Measurements from ENCODE around the gene ATP7A.

The ATP7A gene

DNA sequence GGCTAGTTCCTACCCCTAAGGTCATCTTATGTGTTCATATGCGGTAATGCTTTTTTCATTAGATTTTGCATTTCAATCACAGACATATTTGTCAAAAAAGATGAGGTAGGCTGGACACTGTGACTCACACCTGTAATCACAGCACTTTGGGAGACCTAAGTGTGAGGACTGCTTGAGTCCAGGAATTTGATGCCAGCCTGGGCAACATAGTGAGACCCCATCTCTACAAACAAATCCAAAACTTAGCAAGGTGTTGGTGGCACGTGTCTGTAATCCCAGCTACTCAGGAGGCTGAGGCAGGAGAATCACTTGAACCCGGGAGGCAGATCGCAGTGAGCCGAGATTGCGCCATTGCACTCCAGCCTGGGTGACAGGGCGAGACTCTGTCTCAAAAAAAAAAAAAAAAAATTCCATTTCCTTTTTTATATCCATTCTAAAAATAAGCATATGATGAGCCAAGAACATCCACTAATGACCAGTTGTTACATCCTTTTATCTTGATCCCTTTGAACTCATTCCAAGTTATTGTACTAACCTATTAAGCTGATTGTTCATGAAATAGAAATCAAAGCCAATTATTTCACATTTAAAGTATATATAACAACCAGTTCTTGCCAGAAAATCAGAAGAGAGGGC is 35.5 kb downstream of the ATP7A start:
- DNase-seq = no peak

DNA sequence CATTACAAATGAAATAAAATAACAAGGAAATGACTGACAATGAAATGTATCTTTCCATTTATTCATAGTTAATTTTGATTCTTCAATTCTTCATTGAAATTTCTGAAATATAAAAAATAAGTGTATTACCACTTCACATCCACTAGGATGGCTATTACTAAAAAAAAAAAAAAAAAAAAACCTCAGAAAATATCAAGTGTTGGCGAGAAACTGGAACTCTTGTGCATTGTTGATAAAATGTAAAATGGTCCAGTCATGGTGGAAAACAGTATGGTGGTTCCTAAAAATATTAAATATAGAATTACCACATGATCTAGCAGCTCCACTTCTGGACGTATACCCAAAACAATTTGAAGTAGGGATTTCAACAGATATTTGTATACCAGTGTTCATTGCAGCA is 36.1 kb downstream of the ATP7A start:
- no peak for DNase-seq

- no peak for DNase-seq
Measured at GRCh38 chrX:77949840-77950239, 39.3 kb downstream of the ATP7A start.

DNA sequence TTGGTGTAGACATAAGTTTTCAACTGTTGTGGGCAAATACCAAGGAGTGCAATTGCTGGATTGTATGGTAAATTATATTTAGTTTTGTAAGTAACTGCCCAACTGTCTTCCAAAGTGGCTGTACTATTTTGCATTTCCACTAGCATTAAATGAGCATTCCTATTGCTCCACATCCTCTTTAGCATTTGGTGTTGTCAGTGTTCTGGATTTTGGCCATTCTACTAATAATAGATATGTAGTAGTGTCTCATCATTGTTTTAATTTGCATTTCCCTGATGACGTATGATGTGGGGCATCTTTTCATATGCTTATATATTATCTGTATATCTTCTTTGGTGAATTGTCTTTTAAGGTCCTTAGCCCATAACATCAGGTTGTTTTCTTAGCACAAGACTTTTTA is 41.7 kb downstream of the ATP7A start:
- no peak for DNase-seq

GRCh38 chrX:77953302-77953701 is 42.8 kb downstream of the ATP7A start:
- DNase-seq = no peak

GRCh38 chrX:77953708-77954107 is 43.2 kb downstream of the ATP7A start:
- no peak for DNase-seq

DNA sequence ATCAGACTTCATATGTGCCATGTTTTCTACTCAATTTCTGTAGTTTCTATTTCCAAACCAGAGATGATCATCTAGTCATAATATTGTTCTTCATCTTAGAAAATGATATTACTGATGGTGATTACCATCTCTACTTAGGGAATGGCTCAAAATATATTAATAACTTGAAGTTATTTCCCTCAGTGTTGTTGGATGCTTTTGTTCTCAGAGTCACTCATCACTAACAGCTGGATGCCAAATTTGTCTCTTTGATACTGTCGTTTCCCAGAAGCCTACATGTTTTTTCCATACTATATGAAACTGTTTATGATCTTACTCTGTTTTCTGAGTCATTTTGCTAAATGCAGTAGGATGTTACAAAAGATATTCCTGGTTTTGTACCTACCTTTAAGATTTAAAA is 50.1 kb downstream of the ATP7A start:
- DNase-seq = no peak

DNA sequence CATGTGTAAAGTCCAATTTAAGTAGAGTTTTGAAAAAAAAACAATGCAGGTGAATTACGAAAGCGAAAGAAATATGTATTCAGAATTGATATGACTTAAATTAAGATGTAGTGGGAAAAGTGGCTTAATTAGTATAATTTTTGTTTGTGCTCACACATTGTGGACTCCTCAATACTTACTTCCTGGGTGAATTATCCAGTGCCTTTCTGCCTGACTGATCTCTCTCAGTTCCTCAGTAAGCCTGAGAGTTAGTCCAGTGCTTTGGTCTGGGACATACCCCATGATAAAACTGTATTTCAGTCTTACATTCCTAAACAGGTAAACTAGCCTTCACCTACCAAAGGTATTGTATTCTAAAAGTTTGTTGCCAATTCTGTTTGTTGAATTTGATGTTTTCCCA is 50.6 kb downstream of the ATP7A start:
- no peak for DNase-seq

DNA sequence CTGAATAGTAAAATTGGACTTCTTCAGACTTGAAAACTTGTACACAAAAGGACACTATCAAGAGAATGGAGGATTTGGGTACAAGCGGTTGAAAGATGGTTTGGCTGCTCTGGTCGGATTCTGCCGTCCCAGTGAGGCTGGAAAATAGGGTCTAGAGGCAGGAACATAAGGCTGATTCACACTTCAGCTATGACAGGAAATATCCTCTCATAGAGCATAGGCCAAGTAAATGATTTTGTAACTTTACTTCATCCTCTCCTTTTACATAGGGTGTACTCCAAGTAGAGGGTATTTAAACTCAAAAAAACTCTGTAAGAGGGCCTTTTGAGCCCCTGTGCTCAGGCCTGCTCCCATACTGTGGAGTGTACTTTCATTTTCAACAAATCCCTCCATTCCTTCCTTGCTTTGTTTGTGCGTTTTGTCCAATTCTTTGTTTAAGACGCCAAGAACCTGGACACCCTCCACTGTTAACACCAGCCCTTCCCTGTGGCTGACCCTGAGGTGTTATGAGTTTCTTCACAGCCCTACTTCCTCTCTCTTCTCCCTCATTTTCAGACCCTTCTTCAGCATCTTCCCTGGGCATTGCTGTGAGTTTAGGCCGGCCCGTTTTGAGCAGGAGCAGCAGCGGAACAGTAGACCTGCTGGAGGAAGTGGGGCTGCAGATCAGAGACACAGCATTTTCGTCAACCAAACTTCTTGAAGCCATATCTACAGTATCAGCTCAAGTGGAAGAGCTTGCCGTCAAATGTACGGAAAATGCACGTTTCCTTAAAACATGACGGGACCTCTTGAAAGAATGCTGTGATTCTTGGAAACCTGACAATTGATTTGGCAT is 51.8 kb downstream of the ATP7A start:
- DNase-seq = peak; percentile 29

DNA sequence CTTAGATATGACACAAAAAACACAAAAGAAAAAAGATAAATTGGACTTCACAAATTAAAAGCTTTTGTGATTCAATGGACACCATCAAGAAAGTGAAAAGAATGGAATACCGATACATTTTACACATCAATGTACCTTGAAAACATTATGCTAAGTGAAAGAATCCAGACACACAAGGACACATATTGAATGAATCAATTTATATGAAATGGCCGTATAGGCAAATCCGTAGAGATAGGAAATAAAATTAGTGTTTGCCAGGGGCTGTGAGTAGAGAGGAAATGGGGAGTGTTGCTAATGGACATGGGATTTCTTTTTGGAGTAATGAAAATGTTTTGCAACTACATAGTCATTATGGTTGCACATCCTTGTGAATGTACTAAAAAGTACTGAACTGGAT is 55.9 kb downstream of the ATP7A start:
- DNase-seq = no peak

- no peak for DNase-seq
Measured at GRCh38 chrX:77967631-77968030, 57.1 kb downstream of the ATP7A start.

DNA sequence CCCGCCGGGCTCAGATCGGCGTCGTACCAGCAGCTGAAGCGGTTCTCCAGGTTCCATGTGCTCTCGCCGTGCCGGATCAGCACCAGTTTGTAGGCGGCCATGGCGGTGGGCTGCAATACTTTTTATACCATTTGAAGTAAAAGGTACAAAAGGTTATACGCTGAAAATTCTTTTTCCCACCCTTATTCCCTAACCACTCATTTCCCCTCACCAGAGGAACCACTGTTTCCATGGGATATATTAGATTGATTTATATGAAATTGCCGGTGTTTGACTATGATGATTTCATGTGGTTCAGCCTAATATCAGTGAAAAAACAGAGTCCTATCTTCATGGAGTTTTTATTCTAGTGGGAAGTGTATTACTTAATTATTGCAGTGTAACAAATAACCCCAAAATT is 59.0 kb downstream of the ATP7A start, which contains the start of gene PGAM4:
Gene PGAM4, minus strand, starts transcription at position 101 of the 400 bp plus-strand sequence. Its CDS starts 0 bp downstream, at position 101.
- no peak for DNase-seq

DNA sequence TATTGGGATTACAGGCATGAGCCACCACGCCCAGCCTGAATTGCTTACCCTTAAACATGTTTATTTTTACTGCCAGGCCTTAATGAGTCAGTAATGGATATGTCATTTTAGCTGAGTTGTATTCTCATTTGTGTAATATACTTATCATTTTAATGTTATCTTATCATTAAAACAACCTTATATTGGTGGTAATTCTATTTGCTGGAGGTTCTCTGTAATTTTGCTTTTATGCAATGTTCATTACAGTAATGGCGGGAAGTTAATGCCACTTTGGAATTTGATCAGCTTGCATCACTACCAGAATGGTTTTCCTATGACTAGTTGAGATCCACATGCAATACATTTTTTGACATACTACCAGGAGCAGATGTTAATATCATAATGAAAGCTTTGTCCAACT is 65.3 kb downstream of the ATP7A start:
- DNase-seq = no peak

DNA sequence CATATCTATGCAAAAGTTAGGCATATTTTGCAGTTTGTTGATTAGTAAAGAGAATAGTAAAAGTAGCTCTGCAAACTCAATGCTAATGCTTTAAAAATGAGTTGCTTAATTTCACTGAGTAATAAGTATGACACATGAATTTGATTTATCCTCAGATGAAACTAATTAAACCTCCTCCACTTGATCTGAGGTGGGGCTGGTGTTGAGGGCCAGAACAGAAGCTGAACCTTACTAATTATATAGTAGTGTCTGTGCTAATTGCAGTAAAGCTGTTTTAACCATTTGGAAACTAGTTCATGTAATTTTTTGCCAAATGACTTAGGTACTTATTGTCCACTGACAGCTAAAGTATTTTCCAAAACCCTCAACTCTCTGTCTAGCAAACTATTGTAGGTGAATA is 66.6 kb downstream of the ATP7A start:
- DNase-seq = no peak

GRCh38 chrX:77977518-77977917 is 67.0 kb downstream of the ATP7A start:
- no peak for DNase-seq

GRCh38 chrX:77979870-77980269 is 69.4 kb downstream of the ATP7A start:
- no peak for DNase-seq

DNA sequence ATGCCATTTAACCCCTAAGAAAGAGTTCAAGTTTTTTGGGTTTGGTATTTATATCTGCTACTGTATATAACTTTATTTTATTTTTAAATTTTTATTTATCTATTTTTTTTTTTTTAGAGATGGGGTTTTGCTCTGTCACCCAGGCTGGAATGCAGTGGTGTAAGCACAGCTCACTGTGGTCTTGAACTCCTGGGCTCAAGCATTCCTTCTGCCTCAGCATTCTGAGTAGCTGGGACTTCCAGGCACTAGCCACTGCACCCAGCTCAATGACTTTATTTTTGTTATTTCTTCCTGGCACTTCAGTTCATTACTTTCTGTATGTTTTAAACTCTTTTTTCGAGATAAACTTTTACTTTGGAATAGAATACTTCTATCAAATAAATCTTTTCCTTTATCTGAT is 101.4 kb downstream of the ATP7A start:
- DNase-seq = no peak

- no peak for DNase-seq
Measured at GRCh38 chrX:78019586-78020483, 109.3 kb downstream of the ATP7A start.

DNA sequence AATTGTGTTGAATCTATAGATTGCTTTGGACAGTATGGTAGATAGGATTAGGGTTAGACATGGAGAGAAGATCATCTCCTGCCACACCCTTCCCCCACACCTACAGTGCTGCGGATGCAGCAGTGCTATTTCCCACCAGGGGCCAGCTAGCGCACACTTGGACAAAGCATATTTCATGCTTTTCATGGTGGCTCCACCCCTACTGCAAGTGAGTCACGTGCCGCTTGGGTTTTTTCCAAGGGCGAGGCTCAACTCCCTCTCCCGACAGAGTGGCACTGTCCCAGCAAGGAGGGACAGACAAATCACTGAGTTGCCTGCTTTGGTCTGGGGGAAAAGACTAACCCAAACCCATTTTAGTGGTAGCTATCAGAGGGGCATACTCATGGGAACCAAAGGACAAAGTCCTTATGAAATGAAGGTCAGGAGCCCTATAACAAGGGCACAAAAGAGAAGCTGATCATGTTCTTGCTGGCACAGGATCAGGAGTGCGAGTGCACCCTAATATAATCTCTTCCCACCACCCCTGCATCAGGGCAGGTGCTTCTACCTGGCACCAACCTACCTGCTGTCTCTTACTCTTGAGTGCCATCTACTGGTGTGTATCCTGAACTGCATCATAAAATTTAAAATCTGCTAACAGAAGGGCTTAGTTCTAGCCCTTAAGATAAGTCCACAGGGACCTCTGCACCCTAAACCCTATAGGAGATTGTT is 114.0 kb downstream of the ATP7A start:
- DNase-seq = peak; percentile 36

- no peak for DNase-seq
Measured at GRCh38 chrX:78027798-78028197, 117.3 kb downstream of the ATP7A start.

- peak; percentile 6 for DNase-seq
Measured at GRCh38 chrX:78029663-78030062, 119.2 kb downstream of the ATP7A start.

GRCh38 chrX:78035061-78035460 is 124.6 kb downstream of the ATP7A start:
- DNase-seq = no peak

DNA sequence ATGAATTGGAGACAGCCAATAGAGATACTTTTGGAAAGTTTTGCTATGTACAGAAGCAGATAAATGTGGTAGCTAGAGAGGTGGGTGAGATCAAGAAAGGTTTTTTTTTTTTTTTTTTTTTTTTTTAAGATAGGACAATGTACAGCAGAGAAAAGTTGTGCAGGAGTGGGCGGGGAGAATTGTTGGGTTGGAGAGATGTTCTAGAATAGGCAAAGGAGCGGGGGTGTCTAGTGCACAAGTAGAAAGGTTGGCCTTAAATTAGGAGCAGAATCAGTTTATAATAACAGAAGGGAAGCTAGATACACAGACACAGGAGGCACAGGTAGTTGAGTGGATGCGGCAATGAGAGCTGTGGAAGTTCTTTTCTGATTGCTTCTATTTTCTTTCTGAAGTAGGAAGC is 127.4 kb downstream of the ATP7A start:
- no peak for DNase-seq

Data from CD4-positive, alpha-beta T cell treated with Interleukin-17A for 4 hours (primary cell).